HG03565 (cell line): ENCODE measurements around the gene RASAL1.

Source experiments
- ATAC-seq: cut with Tn5 transposase; IDR thresholded peaks from one replicate; pipeline ENCODE4 v1.9.1; 2021; ENCODE audit warnings: mild to moderate bottlenecking, moderate library complexity; ENCODE audit not compliant: unreplicated experiment

Gene RASAL1

GRCh38 chr12:113077859-113078255, 57.7 kb downstream of the RASAL1 start:
- ATAC-seq: no peak

GRCh38 chr12:113077057-113077858, 58.3 kb downstream of the RASAL1 start:
- ATAC-seq: no peak

DNA sequence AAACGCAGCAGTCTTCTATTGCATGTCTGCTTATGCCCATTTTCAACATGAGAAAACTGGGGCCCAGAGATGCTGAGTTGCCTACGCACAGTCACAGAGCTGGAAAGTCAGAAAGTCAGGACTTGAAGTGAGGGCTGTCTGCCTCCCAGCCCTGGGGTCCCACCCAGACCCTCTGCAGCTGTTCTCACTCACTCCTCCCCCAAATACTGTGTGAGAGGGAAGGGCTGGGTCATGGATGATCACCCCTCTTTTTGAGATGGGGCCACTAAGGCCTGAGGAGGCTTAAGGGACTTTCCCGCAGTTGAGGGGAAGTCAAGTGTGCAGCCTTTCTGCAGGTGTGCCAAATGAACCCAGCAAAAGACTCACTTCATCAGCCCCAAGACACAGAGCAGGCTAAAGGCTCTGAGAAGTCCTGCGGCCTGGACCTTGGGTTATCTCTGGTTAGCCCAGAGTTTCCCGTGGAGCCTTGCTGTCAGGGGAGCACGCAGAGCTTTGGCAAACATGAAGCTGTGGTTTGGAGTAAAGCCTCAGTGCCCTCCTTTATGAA, 60.4 kb downstream of the RASAL1 start:
- ATAC-seq: peak; percentile 75

- ATAC-seq: no peak
Measured at GRCh38 chr12:113073586-113073985, 62.0 kb downstream of the RASAL1 start.

DNA sequence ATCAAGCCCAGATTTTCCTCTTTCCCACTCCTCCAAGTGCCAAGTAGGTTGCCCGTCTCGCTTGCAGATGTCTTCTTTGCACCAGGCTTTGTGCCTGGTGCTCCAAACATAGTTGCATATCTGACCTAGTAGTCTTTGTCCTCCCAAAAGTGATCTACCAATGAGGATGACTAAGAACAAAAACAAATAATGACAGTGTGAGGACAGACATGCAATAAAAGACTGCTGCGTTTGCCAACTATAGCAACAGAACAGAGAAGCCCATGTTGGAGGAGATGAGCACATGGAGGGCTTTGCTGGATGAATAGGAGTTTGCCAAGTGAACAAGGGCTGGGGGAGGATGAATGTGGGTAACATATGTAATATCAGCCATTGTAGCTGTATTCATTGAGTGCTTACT, 63.4 kb downstream of the RASAL1 start:
- no peak for ATAC-seq

DNA sequence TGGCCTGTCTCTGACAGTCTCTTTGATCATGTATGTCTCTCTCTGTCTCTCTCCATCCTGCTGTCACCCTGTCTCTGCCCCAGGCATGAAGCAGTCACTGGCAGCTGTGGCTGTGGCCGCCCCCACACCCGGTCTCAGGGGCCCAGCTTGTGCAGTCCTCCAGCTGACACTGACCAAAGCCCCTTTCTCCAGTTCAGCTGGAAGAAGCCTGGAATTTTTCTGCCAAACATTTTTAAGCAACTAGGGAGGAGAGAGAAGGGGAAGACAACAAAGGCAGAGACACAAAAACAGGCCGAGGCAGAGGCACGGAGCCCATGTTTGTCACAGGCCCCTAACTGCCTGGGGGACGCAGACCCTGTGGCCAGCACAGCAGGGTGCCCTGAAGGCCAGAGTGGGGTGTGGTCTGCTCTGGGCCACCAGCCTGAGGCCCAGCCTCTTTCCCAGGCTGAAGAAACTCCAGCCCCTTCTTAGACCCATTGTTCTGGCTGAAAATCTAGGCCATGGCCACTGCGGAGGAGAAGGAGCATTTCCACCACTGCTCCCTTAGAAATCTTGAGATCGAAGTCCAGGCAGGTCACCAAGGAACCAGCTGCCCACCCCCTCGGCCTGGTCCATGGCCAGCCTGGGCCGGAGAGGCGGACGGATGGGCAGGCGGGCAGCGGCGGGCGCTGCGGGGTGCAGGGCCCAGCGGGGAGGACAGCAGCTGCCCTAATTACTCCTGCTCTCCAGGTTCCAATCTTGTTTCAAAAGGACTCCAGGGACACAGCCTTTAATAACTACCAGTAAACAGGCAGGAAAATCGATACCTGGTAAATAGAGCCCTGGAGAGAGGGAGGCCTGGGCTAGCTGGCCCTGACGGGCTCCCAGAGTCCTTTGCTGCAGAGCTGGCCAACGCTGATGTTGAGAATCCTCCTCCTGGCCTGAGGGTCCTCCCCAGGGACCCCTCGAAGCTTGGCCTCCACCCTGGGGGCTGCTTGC, 64.1 kb downstream of the RASAL1 start:
- ATAC-seq: no peak

DNA sequence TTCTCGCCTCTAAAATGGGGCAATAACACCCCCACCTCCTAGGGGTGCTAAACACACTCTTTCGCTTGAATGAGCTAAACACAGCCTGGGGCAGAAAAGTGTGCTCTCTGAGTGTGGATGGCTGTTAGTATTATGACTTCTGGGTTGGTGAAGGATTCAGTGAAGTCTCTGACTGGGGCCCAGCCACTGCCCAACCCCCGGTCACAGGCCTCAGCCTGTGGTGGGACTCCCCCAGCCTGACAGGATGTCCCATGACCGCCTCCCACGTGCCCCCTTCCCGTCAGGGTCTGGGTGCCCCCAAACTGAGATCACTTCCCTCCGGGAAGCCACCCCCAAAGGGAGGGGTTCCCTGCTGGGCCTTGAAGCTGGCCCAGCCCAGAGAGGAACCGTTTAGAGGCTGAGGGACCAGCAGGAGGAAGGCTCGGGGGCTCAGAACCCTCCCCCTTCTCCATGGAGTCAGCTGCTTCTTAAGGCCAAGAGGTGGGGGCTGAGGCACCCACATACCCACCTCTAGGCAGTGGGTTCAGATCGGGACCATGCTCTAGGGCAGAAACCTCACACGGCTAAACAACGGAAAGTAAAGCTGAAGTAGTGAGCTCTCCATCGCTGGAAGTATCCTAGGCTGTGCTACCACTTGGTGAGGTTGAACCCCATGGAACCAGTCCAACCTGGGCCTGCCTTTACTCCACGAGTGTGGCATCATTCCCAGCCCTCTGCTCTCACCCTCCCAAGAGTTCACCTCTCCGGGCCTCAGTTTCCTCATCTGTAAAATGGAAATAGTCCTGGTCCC, 65.2 kb downstream of the RASAL1 start:
- no peak for ATAC-seq

- ATAC-seq: no peak
Measured at GRCh38 chr12:113069751-113070116, 65.8 kb downstream of the RASAL1 start.

DNA sequence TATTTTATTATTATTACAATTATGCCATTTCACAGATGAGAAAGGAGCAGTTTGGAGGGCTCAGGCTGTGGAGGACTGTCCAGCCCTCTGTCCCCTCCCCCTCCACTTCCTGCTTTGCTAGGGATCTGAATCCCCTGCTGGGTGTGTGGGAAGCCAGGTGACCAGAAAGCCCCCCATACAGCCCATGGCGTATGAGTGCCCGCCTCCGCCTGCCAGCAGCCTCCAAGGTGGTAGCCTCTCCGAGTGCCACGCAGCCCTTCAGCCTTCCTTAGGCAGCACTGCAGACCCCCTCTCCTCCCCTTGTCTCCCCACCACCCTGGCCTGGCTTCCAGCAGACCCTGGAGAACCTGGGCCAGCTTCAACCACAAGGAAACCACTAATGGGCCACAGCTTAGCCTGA, 66.4 kb downstream of the RASAL1 start:
- no peak for ATAC-seq

DNA sequence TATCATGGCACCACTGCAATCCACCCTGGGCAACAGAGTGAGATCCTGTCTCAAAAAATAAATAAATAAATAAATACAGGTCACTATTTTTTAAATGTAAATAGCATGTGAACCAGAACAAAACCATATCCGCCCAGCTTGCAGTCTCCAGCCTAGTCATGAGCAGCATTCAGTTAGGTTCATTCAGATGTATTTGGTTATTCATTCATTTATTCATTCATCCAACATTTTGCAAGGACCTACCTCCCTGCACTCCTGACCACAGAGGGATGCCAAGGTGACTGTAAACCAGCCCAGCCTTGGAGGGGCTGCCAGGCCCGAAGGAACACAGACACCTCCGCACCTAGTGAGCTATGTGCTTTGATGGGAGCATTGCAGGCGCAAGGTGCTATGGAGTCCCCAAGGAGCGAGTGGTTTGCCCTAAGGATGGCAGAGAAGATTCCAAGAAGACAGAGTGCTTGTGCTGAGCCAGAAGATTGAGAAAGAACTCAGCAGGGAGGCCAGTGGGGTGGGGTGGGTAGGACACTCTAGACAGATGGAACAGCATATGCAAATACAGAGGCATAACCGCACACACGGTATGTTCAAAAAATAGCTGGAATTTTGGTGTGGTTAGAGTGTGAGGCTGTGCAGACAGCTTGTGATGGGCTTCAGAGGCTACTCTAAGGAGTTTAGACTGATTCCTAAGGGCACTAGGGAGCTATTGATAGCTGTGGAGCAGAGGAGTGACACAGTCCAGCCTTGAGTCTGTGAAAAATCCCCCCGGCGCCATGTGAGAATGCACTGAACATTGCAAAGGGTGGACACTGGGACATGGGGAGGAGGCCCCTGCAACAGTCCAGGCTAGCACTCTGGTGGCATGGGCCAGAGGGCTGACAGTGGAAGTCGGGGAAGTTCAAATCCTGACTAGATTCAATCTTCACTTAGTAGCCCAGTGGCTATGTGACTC, 67.3 kb downstream of the RASAL1 start:
- ATAC-seq: no peak

GRCh38 chr12:113066813-113067400, 68.7 kb downstream of the RASAL1 start:
- no peak for ATAC-seq

GRCh38 chr12:113065126-113066007, 70.2 kb downstream of the RASAL1 start:
- ATAC-seq: no peak

- no peak for ATAC-seq
Measured at GRCh38 chr12:113064395-113065125, 71.0 kb downstream of the RASAL1 start.

- ATAC-seq: no peak
Measured at GRCh38 chr12:113063396-113064350, 71.9 kb downstream of the RASAL1 start.

DNA sequence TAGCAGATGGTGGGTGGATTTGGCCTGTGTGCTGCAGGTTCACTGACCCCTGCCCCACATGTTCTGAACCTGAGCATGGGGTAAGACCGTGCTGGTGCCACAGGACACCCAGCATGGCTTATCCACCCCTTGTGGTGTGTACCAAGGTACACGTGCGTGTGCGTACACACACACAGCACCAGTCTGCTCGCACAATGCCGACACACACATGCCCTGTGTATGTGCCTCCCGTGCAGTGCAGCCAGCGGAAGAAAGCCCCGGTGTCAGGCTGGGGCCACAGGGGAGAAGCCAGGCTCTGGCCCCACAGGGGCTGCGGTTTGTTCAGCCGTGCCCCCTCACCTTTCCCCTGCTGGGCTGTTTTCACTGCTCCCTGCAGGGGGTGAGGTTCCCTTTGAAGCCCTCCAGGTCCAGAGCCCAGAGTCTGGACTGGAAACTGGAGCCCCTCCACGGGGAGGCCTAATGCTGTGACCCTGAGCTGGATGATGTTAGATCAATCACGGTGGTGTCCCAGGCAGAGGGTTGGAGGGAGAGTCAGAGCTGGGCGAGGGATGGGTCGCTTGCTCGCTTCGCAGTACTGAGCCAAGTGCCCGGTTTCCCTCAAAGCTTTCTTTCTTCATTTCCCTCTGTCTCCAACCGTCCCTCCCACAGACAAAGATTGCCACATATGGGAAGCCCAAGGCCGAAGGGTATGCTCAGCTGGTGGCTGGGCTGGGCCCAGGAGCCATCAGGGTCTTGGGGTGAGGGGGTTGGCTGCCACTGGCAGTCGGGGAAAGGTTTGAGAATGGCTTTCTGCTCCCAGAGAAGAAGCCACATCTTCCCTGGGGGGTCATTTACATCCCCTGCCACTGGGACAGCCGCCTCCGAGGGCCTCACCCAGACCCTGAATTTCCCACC, 72.8 kb downstream of the RASAL1 start:
- ATAC-seq: no peak
